HT-29 (cell line): ENCODE results near the gene GUCY2D. TPM values are rescaled to one million over a fixed set of nuclear protein-coding genes. Genes with fewer than 3 reads are reported as not detected.
A peak's percentile ranks its signal among the peaks of the same experiment; 100 is the strongest.
"Not testable (repeated sequence)": the region's sequence is repeated elsewhere in the genome, so short reads cannot be mapped to it uniquely, and the experiment has no call there.

Source experiments
- DNase-seq: peaks from one replicate; pipeline ENCODE4 v3.0.0-alpha.2; 2015; ENCODE audit warnings: low spot score
- total RNA-seq: library from RNA; depleted of rRNA; stranded (reverse); fragments of >200 nt; shearing (Covaris generic); gene quantifications from 2 replicates; pipeline ENCODE4 v1.2.3, GENCODE V29; 2014

Gene GUCY2D
- total RNA-seq, 1 experiment from 2014 or later = 0.03 TPM

DNA sequence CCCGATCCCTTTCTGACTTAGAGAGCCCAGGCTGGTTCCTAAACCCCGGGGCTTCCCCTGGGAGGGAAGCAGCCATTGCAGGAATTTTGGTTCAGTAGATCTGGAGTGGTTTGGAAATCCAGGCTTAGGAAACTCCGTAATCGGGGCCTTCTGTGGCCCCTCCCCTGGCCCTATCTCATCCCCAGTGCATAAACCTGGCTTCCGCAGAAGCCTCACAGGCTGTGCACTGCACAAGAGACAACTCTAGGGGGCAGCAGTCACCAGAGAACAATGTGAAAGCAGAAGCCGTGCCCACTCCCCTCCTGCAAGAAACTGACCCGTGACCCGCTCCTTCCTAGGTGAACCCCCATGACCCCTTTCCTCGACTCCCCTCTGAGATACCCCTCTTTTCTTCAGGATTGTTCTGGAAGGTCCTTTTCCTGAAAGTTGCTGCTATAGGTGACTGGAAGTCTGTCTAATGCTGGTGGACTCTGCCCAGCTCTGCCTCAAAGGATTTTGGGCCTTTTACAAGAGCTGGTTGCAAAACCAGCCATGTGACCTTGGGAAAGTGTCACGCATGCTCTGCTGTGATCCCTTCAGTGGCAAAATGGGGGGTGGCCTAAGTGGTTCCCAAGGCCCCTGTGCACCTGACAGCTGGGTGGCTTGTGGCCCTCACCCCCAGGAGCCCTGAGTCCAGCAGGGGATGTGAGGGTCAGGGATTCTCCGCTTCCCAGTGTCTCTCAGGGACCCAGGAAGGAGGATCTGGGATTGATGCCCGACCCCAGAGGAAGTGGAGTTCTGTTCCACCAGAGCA, 14.4 kb downstream of the GUCY2D start:
- no peak for DNase-seq

DNA sequence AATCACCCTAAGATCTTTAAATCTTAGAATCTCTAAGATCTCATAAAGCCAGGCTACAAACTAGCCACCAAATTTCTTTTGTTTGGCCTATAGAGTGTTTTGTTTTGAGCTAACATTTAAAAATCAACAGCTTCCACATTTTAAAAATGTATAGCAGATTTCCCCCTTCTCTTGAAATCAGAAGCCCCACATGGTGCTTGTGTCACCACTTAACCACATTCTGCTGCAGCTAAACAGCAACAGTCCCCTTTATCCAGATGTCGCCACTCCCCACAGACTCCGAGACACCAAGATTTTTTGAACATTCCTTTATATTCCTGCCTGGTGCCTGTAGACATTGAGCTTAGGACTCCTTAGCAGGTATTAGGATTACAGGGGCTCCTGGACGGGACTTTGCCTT, 16.0 kb downstream of the GUCY2D start:
- no peak for DNase-seq

DNA sequence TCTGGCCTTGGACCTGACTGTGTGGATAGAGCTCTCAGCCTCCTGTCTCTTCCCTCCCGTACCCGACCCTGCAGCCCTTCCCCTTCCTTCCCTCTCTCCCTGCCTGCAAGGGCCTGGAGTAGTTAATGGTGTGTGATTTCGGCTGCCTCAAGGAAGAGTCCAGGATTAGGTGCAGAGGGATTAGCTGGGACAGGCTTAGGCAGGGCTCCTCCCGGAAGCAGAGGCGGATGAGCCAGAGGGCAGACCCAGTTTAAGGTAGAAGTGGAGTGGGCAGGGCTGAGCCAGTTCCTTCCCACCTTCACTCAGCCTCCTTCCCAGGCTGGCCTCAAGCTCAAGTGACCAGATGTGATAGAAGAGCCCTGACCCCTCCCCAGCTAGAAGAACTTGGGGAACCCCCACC, 16.8 kb downstream of the GUCY2D start:
- DNase-seq = no peak

DNA sequence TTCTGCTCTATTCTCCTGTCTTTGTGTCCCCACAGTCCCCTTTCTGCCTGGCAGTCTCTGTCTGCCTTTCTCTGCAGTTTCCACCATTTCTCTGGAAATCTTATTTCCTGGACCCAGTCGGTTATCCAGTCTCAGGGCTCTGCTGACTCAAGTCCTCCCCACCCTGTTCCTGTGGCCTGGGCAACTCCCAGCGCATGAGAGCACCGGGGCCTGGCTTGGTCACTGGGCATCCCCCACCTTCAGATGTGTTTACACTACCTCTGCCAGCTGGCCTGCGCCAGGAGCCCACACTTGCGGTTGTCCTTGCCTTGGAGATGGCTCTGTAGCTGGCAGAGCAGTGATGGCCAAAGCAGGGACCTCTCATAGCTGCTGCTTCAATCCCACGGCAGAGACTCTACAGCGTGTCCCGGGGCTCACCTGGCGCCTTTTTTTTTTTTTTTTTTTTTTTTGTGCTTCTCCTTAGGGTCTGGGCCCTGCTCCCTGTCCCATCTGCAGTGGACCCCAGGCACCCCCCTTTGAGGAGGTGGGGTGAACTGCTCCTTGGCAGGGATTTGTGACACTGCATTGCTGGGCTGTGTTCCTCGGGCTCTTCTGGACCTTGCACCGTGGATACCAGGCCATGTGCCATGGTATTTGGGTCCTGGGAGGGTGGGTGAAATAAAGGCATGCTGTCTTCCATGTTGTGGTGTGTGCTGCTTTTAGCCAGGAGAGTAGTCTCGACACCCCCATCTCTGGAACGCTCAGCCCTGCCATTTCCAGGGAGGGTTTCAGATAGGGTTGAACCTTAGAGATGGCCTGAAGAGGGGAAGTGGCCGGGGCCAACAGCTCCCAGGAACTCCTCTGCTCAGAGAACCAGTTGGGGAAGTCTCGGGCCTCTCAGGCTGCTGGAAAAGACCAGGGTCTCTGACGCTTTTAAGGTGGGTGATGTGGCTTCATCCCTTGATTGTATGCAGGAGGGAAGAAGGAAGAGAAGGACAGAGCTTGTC, 17.5 kb downstream of the GUCY2D start:
- no peak for DNase-seq

DNA sequence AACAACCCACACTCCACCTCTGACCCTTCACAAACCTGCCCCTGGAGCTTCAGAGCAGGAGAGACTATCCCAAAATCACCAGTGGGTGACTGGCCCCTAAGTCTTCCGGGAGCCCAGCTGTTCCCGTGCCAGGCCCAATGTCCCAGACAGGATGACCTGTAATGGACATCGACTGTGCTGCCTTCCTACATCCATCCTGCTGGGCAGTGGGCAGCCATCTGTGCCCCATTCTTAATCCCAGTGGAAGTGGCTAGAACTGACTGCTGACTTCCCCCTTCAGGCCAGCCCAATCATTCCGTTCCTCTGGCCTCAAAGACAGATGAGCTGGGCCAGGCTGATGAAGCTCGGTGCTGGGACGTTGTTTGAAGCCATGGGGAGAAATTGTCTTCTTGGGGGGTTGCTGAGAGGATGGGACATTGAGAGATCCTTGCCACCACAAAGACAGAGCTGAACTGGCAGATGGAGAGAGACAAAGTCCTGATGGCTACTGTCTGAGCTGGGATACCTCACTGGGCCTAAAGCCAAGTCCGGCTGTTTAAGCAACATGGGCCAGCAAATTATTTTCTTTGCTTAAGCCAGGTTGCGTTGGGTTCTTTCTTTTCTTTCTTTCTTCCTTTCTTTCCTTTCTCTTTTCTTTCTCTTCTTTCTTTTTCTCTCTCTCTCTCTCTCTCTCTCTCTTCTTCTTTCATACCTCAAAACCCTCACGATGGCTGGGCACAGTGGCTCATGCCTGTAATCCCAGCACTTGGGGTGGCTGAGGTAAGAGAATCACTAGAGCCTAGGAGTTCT, 18.6 kb downstream of the GUCY2D start:
- DNase-seq = no peak

DNA sequence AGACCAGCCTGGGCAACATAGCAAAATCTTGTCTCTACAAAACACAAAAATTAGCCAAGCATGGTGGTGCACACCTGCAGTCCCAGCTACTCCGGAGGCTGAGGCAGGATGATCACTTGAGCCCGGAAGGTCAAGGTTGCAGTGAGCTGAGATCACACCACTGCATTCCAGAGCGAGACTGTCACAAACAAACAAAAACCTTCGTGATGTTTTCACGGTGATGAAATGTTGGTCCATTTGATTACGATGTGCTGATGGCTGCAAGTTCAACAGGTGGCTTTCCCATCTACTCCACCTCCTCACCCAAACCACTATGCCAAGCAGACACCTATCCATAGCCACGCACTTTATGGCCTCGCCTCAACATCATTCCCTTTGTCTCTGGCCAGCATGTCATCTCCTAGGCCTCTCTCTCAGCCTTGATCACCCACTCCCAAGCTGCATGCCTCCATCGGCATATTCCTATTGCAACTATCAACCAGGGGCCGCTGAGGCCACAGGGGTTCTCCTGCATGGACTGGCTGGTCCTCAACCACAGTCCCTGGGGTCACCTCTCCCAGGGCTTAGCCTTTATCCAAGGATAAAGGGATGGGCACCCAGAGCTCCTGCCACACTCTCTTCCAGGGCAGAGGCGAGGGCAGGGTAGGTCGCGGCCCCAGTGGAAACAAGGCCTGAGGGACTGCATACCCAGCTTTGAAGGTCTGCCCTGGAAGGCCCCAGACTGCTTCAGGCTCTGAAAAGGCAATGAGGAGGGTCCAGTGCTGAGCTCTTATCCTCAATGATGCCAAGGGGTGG, 19.3 kb downstream of the GUCY2D start:
- DNase-seq = no peak

DNA sequence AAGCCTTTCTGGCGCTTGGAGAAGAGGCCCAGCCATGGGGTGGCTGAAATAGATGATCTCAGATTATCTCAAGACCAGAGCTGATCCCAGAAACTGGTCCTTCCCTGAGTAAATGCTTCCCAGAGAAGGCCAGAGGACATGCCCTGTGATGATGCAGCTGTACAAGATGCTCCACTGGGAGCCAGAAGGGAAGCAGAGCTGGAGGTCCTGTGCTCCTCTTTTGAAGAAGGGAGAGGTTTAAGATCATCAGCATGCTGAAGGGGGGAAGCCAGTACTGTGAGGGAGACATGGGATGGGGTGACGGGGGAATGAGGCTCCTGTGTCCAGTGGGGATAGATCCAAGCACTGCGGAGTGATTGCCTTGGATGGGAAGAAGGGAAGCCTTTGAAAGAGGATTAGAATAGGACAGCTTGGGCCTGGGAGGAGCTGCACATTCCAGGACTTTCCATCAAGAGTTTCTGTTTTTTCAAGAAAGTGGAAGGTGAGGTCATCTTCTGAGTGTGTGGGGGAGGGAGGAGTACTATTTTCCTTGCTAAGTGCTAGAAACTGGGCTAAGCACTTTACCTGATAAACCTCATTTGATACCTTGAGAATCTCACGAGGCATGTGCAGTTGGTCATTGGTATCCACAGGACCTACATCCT, 20.1 kb downstream of the GUCY2D start:
- DNase-seq = no peak

DNA sequence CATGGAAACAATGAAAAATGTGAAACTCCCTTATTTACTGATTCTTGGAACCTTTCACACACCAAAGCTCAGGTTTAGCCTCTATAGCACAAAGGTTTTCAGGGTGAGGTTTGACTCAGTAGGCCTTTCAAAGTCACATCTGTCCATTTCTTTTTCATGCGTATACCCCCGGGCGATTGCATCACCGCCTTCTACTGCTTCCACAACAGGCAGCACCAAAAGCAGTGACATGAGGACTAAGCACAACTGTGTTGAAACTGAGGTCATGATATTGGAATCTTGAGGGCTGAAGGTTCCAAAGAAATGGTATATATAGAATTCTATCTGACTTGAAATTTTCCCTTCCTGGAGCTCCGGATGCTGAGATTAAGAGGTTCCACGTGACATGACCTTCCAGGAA, 21.7 kb downstream of the GUCY2D start:
- not testable (repeated sequence) for DNase-seq

DNA sequence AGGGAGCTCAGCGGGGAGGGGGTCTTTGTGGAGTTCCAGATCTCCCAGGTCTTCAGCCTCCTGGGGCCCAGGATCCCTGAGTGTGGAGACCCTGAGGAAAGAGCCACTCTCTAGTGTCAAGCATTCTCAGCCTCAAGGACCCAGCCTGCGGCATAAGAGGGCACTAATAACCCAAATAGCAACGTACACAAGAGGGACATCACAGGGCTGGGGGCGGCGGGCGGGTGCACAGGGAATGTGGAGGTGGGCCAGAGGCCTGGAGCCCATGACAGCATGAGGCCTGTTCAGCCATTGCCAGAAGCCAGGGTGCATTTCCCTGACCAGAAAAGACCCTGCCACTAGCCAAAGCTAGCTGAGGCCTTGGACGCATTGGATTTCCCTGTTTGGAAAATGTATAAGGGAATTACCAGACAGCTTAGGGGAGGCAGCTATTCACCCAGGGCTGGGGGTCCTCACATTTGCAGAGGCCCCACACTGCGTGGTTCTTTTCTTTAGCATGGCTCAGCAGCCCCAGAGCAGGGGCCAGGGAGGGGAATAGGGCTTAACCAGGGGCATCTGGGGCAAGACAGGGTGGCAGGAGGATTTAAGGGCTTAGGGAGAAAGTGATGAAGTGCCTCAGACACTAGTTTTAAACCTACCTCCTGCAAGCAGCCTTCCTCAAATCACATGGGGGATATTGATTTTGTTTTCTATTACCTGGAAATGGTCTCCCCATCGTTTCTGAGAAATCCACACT, 22.9 kb downstream of the GUCY2D start:
- DNase-seq = no peak

DNA sequence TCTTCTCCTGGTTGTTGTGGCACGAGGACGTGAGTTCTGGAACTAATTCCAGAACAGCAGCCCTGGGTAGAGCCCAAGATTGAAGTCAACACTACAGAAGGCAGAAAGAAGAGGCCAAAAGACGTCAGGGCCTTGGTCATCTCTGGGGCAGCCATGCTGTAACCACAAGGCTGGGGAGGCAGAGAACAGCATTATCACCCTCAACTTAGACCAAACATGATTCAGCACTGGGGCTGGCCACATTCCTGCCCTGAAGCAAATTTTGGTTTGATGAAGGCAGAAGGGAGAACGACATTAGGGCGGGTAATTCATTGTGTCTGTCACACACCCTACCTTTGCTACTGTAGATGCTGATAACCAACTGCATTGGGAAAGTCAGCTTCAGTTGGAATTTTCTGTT, 26.7 kb downstream of the GUCY2D start:
- DNase-seq = no peak

DNA sequence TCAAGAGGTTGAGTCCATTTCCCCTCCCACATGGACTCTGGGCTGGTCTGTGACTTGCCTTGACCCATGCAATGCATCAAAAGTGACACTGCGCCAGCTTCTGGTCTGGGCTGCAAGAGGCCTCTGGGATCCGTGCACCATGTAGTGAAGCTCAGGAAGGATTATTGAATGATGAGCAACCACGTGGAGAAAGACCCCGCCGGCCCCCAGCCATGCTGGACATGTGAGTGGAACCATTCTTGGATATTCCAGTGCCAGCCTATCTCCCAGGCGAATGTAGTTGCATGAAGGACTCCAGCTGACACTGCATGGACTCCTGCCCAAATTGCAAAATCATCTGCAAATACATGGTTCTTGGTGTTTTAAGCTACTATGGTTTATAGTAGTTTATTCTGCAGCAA, 28.8 kb downstream of the GUCY2D start:
- DNase-seq = no peak

DNA sequence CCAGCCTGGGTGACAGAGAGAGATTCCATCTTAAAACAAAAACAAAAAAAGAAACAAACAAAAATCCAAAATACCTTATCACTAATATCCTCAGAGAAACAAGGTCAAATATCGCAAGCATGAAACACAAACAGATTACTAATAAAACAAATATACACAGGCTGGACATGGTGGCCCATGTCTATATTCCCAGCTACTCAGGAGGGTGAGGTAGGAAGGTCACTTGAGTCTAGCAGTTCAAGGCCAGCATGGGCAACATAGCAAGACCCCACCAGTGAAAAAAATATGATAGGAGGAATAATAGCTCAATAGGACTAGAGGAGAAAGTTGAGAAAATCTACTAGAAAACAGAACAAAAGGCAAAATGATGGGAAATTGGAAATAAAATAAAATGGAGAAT, 29.5 kb downstream of the GUCY2D start:
- DNase-seq = no peak

DNA sequence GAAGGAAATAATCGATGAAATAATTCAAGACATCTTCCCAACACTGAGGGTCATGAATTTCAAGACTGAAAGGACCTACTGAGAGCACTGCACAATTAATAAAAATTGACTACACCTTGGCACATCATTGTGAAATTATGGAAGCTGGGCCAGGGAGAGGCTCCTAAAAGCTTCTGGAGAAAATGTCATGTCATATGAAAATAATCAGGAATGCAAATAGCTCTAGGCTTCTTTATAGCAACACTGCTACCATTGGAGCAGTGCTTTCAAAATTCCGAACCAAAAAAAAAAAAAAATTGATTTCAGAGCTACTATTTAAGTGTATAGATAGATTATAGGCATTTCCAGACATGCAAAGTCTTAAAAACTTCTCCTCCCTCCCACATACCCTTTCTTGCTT, 30.0 kb downstream of the GUCY2D start:
- DNase-seq = no peak

DNA sequence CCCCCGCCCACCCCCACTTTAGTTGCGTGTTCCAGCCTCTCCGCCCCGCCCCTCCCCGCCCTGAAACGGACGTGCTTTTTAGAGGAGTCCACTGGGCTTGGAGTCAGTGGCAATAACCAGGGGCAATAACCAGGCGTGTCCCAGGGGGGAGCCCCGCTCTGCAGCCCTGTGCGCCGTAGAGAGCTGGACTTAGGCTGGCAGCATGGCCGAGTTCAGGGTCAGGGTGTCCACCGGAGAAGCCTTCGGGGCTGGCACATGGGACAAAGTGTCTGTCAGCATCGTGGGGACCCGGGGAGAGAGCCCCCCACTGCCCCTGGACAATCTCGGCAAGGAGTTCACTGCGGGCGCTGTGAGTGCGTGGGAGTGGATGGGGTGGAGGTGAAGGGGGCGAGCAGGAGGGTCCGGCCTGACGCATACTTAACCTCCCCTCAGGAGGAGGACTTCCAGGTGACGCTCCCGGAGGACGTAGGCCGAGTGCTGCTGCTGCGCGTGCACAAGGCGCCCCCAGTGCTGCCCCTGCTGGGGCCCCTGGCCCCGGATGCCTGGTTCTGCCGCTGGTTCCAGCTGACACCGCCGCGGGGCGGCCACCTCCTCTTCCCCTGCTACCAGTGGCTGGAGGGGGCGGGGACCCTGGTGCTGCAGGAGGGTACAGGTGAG, 36.7 kb downstream of the GUCY2D start, which contains the start of gene ALOX15B:
TSS of gene ALOX15B (plus strand) at position 106 of the 657 bp plus-strand sequence. CDS start at position 203, 97 bp downstream.
- DNase-seq = no peak

DNA sequence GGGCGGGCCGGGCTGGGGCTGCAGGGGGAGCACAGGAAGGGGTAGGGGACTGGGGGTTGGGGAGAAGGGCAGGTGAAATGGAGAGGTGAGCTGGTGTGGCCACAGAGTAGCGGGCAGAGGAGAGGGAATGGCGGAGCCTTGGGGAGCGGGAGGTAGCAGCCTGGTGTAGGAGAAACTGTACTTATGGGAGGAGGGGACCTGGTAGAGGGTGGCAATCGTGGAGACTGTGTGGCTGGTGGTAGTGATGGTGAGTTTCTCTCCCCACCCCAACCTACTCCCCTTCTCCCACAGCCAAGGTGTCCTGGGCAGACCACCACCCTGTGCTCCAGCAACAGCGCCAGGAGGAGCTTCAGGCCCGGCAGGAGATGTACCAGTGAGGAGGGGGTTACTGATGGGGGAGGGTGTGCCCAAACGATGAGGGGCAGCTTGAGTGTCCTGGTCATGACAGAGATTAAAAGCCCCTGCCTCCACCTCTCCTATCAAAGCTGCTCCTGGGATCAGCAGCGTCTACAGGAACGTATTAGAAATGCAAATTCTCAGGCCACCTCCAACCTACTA, 37.3 kb downstream of the GUCY2D start:
- no peak for DNase-seq

DNA sequence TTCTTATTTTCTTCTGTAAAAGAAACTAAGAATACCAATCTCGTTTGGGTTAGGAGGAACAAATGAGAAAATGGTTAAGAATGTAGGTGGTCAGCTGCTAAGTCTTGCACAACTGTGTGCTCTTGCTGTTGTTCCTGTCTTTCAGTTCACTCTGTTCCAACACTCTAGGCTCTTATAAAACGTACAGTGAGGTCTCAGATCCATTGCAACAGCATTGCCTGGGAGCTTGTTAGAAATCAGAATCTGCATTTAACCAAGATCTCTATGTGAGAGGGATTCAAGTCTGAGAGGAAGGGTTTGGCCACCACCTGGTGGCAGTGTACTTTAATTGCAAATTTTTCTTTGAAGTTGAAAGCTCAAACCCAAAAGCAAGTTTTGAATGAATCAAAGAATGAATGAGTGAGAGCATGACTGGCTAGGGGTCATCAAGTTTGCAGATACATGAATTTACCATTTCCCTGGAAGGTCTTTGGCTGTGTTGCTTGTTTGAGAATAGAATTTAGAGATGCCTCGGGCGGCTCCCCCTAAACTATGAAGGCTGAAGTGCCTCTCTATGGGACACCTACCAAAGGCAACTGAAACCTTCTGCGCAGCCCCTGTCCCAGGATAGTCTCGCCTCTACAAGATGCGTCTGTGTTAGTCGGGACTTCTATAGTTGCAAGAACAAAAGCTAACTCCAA, 39.0 kb downstream of the GUCY2D start:
- peak; percentile 61 for DNase-seq

DNA sequence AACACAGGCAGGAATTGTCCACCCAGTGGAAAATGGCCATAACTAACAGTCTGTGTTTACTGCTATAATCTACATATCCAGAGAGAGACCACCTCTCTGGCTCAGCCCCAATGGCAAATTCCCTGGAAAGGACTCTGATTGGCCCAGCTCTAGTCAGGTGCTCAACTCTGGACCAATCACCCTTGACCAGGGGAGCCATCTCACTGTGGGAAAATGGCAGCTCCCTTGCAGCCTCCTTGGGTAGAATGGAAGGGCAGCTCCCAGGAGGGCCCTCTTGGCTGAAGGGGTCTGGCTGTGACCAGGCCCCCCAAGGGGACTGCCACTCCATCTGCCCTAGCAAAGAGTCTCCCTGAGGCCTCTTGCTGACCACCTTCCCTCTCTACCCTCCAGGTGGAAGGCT, 39.6 kb downstream of the GUCY2D start:
- DNase-seq = no peak
